ENCODE measurements around the gene ELK3.

Gene ELK3

GRCh38 chr12:96266238-96266637, 72.1 kb downstream of the ELK3 start:
- no peak overlapping the region for H3K27ac ChIP-seq
- TF ChIP-seq ZFX (IDR thresholded peaks at IDR 0.05): no peak
- TF ChIP-seq CTCF (conservative IDR thresholded peaks at IDR 0.05): no peak

GRCh38 chr12:96271469-96272199, 77.5 kb downstream of the ELK3 start:
- no peak for TF ChIP-seq CTCF (conservative IDR thresholded peaks at IDR 0.05)
- no peak for TF ChIP-seq ZFX (IDR thresholded peaks at IDR 0.05)
- no peak overlapping the region for H3K27ac ChIP-seq

GRCh38 chr12:96274331-96274730, 80.2 kb downstream of the ELK3 start:
- H3K27ac ChIP-seq: no peak overlapping the region
- TF ChIP-seq ZFX (IDR thresholded peaks at IDR 0.05) (no peak), CTCF (conservative IDR thresholded peaks at IDR 0.05) (no peak)

GRCh38 chr12:96285158-96285557, 91.0 kb downstream of the ELK3 start:
- no peak overlapping the region for H3K27ac ChIP-seq
- TF ChIP-seq CTCF (conservative IDR thresholded peaks at IDR 0.05): no peak
- TF ChIP-seq ZFX (IDR thresholded peaks at IDR 0.05): no peak

- no peak for TF ChIP-seq CTCF (conservative IDR thresholded peaks at IDR 0.05)
- TF ChIP-seq ZFX (IDR thresholded peaks at IDR 0.05): no peak
- H3K27ac ChIP-seq: no peak overlapping the region
Measured at GRCh38 chr12:96289067-96289466, 94.9 kb downstream of the ELK3 start.

GRCh38 chr12:96293093-96293492, 98.9 kb downstream of the ELK3 start:
- TF ChIP-seq ZFX (IDR thresholded peaks at IDR 0.05) (no peak), CTCF (conservative IDR thresholded peaks at IDR 0.05) (no peak)
- no peak overlapping the region for H3K27ac ChIP-seq

- H3K27ac ChIP-seq: no peak overlapping the region
Measured at GRCh38 chr12:96294831-96295230, 100.7 kb downstream of the ELK3 start.

More at GRCh38 chr12:96294831-96295230, 100.7 kb downstream of the ELK3 start:
- TF ChIP-seq CTCF (conservative IDR thresholded peaks at IDR 0.05): no peak
- no peak for TF ChIP-seq ZFX (IDR thresholded peaks at IDR 0.05)

Data from C4-2B (cell line).